ENCODE results near the gene GPX5.

The GPX5 gene

DNA sequence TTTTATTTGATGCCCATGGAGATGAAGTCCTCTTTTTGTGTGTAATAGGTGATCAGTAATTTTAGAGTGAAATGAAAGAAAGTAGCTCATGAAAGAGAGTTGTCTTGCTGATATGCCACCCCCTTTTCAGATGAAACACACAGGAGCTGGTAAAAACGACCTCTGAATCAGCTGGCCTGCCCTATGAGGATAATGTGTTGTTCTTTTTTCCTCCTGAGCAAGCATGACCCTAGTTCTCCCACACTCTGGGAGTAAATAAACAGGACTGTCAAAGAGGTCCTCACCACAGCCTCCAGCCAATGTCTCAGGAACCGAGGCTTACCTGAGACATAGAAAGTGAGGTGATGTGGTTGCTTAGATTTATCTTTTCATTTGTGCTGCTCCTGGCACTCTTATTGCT, 29.5 kb downstream of the GPX5 start:
- DNase-seq (ENCODE audit: low read depth): no peak

DNA sequence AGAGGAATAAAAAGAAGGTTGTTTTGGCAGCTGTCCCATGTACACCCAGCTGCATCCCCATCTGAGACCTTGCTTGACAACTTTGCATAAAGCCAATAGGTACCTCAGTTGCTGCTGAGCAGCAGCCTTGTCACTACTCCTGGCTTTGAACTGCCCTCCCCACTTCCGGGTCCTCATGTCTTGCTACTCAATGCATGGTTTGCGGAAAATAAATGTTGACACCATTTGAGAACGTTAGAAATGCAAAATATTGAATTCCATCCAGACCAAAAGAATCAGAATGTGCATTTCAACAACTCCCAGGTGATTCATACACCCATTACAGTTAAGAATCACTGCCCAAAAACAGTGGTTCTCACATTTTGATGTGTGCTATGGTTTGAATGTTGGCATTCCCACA, 32.9 kb downstream of the GPX5 start:
- DNase-seq (ENCODE audit: low read depth): no peak

GRCh38 chr6:28563430-28564095, 37.9 kb downstream of the GPX5 start:
- no peak for DNase-seq (ENCODE audit: low read depth)

GRCh38 chr6:28565823-28566526, 40.3 kb downstream of the GPX5 start:
- no peak for DNase-seq (ENCODE audit: low read depth)

DNA sequence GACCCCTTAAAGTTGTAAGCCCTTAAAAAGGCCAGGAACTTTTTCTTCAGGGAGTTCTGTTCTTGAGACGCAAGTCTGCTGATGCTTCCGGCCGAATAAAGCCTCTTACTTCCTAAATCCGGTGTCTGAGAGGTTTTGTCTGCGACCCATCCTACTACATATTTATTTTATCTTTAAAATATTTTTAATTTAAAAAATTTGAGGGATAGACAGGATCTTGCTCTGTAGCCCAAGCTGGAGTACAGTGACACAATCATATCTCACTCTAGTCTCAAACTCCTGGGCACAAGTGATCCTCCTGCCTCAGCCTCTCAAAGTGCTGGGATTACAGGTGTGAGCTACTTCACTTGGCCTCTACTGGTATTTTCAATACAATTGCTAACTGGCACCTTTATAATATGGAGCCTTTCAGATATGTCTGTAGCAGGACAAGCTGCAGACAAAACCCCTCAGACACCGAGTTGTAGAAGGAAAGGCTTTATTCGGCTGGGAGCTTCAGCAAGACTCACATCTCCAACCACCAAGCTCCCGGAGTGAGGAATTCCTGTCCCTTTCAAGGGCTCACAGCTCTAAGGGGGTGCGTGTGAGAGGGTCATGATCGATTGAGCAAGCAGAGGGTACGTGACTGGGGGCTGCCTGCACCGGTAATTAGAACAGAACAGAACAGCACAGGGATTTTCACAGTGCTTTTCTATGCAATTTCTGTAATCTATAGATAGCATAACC, 41.0 kb downstream of the GPX5 start:
- DNase-seq (ENCODE audit: low read depth): no peak

DNA sequence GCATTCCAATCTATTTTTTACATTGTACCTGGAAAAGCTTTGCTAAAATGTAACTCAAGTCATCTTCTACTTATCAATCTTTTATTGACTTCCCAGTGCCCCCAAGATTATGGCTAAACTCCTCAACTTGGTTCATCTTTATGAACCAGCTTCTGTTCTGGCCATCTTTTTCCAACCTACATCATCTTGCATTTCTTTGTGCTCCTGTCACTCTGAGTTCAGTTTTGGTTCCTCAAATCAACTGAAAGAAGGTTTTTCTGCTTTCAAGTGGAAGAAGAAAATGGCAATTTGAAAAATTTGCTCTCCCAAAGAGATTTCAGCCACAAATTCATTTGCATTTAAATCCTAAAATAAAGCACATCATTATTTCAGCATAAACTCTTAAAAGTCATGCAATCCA, 41.8 kb downstream of the GPX5 start:
- DNase-seq (ENCODE audit: low read depth): no peak

GRCh38 chr6:28568515-28569108, 42.9 kb downstream of the GPX5 start:
- DNase-seq (ENCODE audit: low read depth): no peak

DNA sequence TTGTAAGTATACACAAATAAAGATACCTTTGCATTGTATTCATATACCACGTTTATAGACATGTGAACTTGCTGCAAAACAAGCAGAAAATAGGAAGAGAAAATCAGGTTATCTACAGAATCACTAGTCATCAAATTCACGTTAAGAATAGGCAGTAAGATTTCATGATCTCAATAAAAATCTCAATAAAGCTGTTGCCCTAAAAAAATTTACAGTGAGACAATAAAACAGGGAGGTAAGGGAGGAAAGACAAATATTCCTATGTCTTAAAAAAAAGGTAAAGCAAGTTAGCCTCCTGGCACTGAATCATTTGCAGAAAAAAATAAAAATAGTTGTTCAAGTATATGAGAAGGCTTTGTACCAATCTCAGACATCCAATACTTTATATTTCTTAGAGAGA, 44.1 kb downstream of the GPX5 start:
- DNase-seq (ENCODE audit: low read depth): no peak

DNA sequence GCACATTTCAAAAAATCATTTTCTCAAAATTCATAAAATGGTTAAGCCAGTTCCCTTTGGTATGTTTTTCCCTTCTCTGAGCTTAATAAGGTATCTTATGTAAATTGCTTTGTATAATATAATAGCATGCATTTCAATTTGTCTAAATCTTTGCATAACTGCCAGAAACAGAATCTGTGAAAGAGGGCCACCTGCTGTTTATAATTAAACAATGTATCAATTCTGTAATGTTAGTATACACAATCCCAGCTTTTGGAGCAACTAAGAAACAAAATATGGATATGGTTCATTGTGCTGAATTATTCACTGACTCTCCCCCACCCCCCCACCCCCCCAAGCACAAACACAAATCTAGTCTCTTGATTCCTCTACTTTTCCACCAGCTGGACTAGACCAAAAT, 54.8 kb downstream of the GPX5 start:
- no peak for DNase-seq (ENCODE audit: low read depth)

- no peak for DNase-seq (ENCODE audit: low read depth)
Measured at GRCh38 chr6:28583463-28583862, 57.8 kb downstream of the GPX5 start.

Data from HS-5 (cell line).